ENCODE data around the gene GALNT3. TPM values are rescaled to one million over a fixed set of nuclear protein-coding genes. Genes with fewer than 3 reads are reported as not detected.

Gene GALNT3
- total and polyA plus RNA-seq, 7 donors = 0.16 to 33.5 (median 1.1) TPM

GRCh38 chr2:165777522-165778186 lies 16.4 kb downstream of the GALNT3 start:
- Histone ChIP-seq H3K27me3 (no peaks in the 10 kb centered on the region), H3K27ac (no peak overlapping the region), H3K36me3 (no peaks in the 10 kb centered on the region), H3K4me1 (no peaks in the 10 kb centered on the region), H3K4me3 (no peak overlapping the region), H3K9me3 (peaks cover 0 to 4% (median 1%) of the 10 kb centered on the region in 4 donors)
- intact Hi-C loops (cut with DNase I) = no loop called here
- DNase-seq = no peak
- WGBS, 2 donors = 67 to 81% methylated on average over 2 of the region's 2 CpGs
- TF ChIP-seq EP300 (IDR thresholded peaks at IDR 0.05) = no peak
- no peak for TF ChIP-seq POLR2A (IDR thresholded peaks at IDR 0.05)
- no peak for TF ChIP-seq POLR2AphosphoS5 (IDR thresholded peaks at IDR 0.05)
- no peak for TF ChIP-seq CTCF (IDR thresholded peaks at IDR 0.05)

- intact Hi-C loops (cut with DNase I) = no loop called here
Observed at GRCh38 chr2:165776796-165777195, 17.3 kb downstream of the GALNT3 start.

GRCh38 chr2:165776013-165776412 lies 18.0 kb downstream of the GALNT3 start:
- TF ChIP-seq POLR2AphosphoS5 (IDR thresholded peaks at IDR 0.05) (no peak), EP300 (IDR thresholded peaks at IDR 0.05) (no peak), POLR2A (IDR thresholded peaks at IDR 0.05) (no peak), CTCF (IDR thresholded peaks at IDR 0.05) (no peak)
- DNase-seq = no peak
- Histone ChIP-seq H3K27ac (no peak overlapping the region), H3K4me3 (no peak overlapping the region), H3K36me3 (no peaks in the 10 kb centered on the region), H3K9me3 (peaks cover 0 to 4% (median 1%) of the 10 kb centered on the region in 4 donors), H3K27me3 (no peaks in the 10 kb centered on the region), H3K4me1 (no peaks in the 10 kb centered on the region)
- whole genome bisulfite sequencing, 2 donors = 28 to 48% methylated on average over 4 of the region's 4 CpGs
- intact Hi-C loops (cut with DNase I) = no loop called here

More at GRCh38 chr2:165776796-165777195, 17.3 kb downstream of the GALNT3 start:
- TF ChIP-seq POLR2AphosphoS5 (IDR thresholded peaks at IDR 0.05) (no peak), EP300 (IDR thresholded peaks at IDR 0.05) (no peak), CTCF (IDR thresholded peaks at IDR 0.05) (no peak), POLR2A (IDR thresholded peaks at IDR 0.05) (no peak)
- H3K9me3 ChIP-seq = peaks cover 0 to 4% (median 1%) of the 10 kb centered on the region in 4 donors
- H3K4me3 ChIP-seq = no peak overlapping the region
- no peaks in the 10 kb centered on the region for H3K27me3 ChIP-seq
- no peaks in the 10 kb centered on the region for H3K4me1 ChIP-seq
- H3K27ac ChIP-seq = no peak overlapping the region
- no peaks in the 10 kb centered on the region for H3K36me3 ChIP-seq
- DNase-seq = no peak

GRCh38 chr2:165773684-165774083 lies 20.4 kb downstream of the GALNT3 start:
- Histone ChIP-seq H3K27ac (no peak overlapping the region), H3K4me3 (no peak overlapping the region), H3K9me3 (no peaks in the 10 kb centered on the region), H3K36me3 (no peaks in the 10 kb centered on the region), H3K4me1 (no peaks in the 10 kb centered on the region), H3K27me3 (no peaks in the 10 kb centered on the region)
- WGBS, 2 donors = 67 to 81% methylated on average over 2 of the region's 2 CpGs
- DNase-seq = no peak
- intact Hi-C loops (cut with DNase I) = no loop called here
- no peak for TF ChIP-seq POLR2AphosphoS5 (IDR thresholded peaks at IDR 0.05)

GRCh38 chr2:165772183-165772582 lies 21.9 kb downstream of the GALNT3 start:
- H3K27me3 ChIP-seq = no peaks in the 10 kb centered on the region
- no peaks in the 10 kb centered on the region for H3K9me3 ChIP-seq
- no peaks in the 10 kb centered on the region for H3K4me1 ChIP-seq
- TF ChIP-seq EP300 (IDR thresholded peaks at IDR 0.05) (no peak), POLR2AphosphoS5 (IDR thresholded peaks at IDR 0.05) (no peak), CTCF (IDR thresholded peaks at IDR 0.05) (no peak), POLR2A (IDR thresholded peaks at IDR 0.05) (no peak)
- 95 to 97% methylated on average over 3 of the region's 3 CpGs for WGBS, 2 donors
- H3K4me3 ChIP-seq = no peak overlapping the region
- intact Hi-C loops (cut with DNase I) = no loop called here
- no peak overlapping the region for H3K27ac ChIP-seq
- H3K36me3 ChIP-seq = no peaks in the 10 kb centered on the region
- no peak for DNase-seq

Measured in sigmoid colon (tissue), 7 donors.